ENCODE data around the gene MYOM3. TPM values are rescaled to one million over a fixed set of nuclear protein-coding genes. Genes with fewer than 3 reads are reported as not detected.

MYOM3 gene
- total and polyA plus RNA-seq, 2 donors, result 0.29 to 7.7 TPM

- Histone ChIP-seq H3K4me1 (ENCODE audit: insufficient read depth) (no peaks in the 10 kb centered on the region), H3K27ac (ENCODE audit: low read depth) (no peak overlapping the region), H3K4me3 (ENCODE audit: low read depth, low read length) (no peak overlapping the region), H3K36me3 (ENCODE audit: insufficient read depth) (no peaks in the 10 kb centered on the region)
- WGBS, result 77% methylated on average over 13 of the region's 13 CpGs
- DNase-seq (ENCODE audit: extremely low spot score), result no peak
Observed at GRCh38 chr1:24091971-24092482, 19.9 kb downstream of the MYOM3 start.

- Histone ChIP-seq H3K27ac (ENCODE audit: low read depth) (no peak overlapping the region), H3K4me1 (ENCODE audit: insufficient read depth) (no peaks in the 10 kb centered on the region), H3K36me3 (ENCODE audit: insufficient read depth) (no peaks in the 10 kb centered on the region), H3K4me3 (ENCODE audit: low read depth, low read length) (no peak overlapping the region)
- no peak for DNase-seq (ENCODE audit: extremely low spot score)
- 94% methylated on average over 11 of the region's 11 CpGs for WGBS
Observed at GRCh38 chr1:24090736-24091135, 21.2 kb downstream of the MYOM3 start.

DNA sequence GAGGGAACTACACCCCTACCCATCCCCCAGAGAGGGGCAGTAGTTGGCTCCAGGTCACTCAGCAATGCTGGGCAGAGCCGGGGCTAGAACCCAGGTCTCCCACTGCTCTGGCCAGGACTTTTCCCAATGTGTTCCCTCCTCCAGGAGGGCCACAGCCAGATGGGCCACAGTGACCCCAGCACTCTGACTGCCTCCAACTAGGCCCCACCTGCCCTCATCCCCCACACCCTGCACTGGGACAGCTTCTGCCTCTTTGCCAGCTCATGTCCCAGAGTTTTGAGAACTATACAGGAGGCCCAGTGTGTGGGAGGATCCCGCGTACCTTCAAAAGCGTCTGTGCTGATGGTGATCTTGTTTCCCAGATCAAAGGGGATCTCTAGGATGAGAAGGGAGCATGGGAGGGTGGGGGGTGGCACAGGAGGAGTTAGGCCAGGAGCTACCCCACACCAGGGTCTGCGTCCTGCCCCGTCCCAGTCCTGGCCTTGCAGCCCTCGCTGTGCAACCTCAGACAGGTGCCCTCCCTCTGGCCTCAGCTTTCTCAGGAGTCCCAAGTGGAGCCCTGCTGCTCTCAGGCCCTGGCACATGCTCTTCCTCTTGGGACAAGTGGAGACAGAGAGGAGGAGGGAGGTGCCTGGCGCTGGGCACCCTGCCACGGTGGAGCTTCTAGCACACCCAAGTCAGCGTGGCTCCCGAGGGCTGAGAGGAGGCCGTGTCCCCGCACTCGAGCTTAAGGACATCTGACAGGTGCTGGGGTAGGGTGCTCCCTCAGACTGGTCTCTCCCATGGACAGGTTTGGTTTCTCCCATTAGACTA lies 22.0 kb downstream of the MYOM3 start:
- Histone ChIP-seq H3K36me3 (ENCODE audit: insufficient read depth) (no peaks in the 10 kb centered on the region), H3K4me1 (ENCODE audit: insufficient read depth) (no peaks in the 10 kb centered on the region), H3K4me3 (ENCODE audit: low read depth, low read length) (no peak overlapping the region), H3K27ac (ENCODE audit: low read depth) (no peak overlapping the region)
- no peak for DNase-seq (ENCODE audit: extremely low spot score)
- 77% methylated on average over 14 of the region's 14 CpGs for WGBS

DNA sequence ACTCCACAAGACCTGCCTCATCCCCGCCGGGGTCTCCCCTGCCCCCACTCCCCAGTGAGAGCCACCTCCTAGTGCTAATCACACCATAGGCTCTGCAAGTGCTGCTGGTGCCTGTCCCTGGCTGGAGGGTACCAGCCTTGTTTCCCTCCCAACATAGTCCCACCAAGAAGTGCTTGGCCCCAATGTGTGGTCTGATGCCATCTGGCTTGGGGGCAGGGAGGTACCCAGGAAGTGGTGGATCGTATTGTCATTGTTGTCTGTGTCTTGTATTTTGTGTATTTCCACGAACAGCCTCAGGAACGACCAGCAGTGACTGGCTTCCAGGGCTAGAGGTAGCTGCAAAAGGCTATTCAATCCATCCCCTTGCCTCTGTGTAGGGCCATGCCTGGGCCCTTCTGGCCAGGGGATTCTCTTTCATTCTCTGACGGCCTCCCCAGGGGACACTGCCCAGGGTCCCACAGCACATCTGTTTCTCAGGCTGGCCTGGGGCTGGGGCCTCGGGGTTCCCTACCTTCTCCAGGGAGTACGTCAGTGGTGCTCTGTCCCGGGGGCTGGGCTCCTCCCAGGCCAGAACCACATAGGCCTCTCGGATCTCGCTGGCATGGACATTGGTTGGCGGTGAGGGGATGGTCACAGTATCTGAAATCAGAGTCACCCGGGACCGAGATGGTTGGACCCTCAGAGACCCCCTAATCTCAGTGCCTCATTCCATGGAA lies 22.8 kb downstream of the MYOM3 start:
- H3K4me1 ChIP-seq (ENCODE audit: insufficient read depth), result no peaks in the 10 kb centered on the region
- no peaks in the 10 kb centered on the region for H3K36me3 ChIP-seq (ENCODE audit: insufficient read depth)
- 76% methylated on average over 14 of the region's 14 CpGs for WGBS
- H3K27ac ChIP-seq (ENCODE audit: low read depth), result no peak overlapping the region
- no peak overlapping the region for H3K4me3 ChIP-seq (ENCODE audit: low read depth, low read length)
- DNase-seq (ENCODE audit: extremely low spot score), result no peak

DNA sequence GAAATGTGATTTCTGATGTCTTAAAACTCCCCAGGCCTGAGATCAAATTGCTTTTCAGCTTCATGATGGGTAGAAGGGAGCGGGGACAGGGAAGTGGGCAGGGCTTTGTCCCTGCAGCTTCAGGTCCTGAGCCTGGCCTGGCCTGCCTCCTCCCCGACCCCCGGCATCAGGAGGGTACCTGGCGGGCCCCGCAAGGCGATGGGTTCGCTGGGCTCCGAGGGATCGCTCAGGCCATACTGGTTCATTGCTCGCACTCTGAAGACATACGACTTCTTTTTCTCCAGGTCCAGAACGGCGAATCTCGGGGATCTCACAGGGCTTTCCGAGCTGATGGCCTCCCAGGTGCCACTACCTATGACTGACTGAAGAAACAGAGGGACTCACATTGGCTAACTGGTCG lies 25.5 kb downstream of the MYOM3 start:
- no peak for DNase-seq (ENCODE audit: extremely low spot score)
- 92% methylated on average over 16 of the region's 16 CpGs for WGBS
- Histone ChIP-seq H3K4me1 (ENCODE audit: insufficient read depth) (no peaks in the 10 kb centered on the region), H3K36me3 (ENCODE audit: insufficient read depth) (no peaks in the 10 kb centered on the region), H3K4me3 (ENCODE audit: low read depth, low read length) (no peak overlapping the region), H3K27ac (ENCODE audit: low read depth) (no peak overlapping the region)

DNA sequence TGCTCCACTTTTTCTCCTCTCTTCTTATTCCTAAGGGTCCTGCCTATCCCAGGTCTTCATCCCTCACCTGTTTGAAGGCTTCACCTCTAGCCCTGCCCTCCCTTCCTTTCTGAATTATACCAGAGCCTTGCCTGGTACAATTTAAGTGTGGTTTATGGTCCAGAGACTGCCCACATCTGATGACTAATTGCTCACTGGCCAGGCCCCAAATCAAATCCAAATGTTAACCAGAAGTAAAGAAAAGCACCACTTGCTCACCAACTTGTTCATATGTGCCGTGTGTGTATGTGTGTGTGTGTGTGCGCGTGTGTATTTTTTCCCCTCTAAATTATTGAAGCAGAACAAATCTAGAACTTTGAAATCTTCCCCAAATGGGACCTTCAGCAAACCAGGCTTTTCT lies 26.4 kb downstream of the MYOM3 start:
- no peaks in the 10 kb centered on the region for H3K4me1 ChIP-seq (ENCODE audit: insufficient read depth)
- no peak overlapping the region for H3K27ac ChIP-seq (ENCODE audit: low read depth)
- no peak for DNase-seq (ENCODE audit: extremely low spot score)
- no peak overlapping the region for H3K4me3 ChIP-seq (ENCODE audit: low read depth, low read length)
- H3K36me3 ChIP-seq (ENCODE audit: insufficient read depth), result no peaks in the 10 kb centered on the region
- WGBS, result 90% methylated on average over 3 of the region's 3 CpGs

GRCh38 chr1:24085007-24085406 lies 26.9 kb downstream of the MYOM3 start:
- no peak for DNase-seq (ENCODE audit: extremely low spot score)
- no peak overlapping the region for H3K4me3 ChIP-seq (ENCODE audit: low read depth, low read length)
- no peaks in the 10 kb centered on the region for H3K4me1 ChIP-seq (ENCODE audit: insufficient read depth)
- no peaks in the 10 kb centered on the region for H3K36me3 ChIP-seq (ENCODE audit: insufficient read depth)
- H3K27ac ChIP-seq (ENCODE audit: low read depth), result no peak overlapping the region

GRCh38 chr1:24084050-24084449 lies 27.9 kb downstream of the MYOM3 start:
- 80% methylated on average over 7 of the region's 7 CpGs for WGBS
- H3K27ac ChIP-seq (ENCODE audit: low read depth), result no peak overlapping the region
- no peak overlapping the region for H3K4me3 ChIP-seq (ENCODE audit: low read depth, low read length)
- no peaks in the 10 kb centered on the region for H3K4me1 ChIP-seq (ENCODE audit: insufficient read depth)
- DNase-seq (ENCODE audit: extremely low spot score), result no peak
- no peaks in the 10 kb centered on the region for H3K36me3 ChIP-seq (ENCODE audit: insufficient read depth)

DNA sequence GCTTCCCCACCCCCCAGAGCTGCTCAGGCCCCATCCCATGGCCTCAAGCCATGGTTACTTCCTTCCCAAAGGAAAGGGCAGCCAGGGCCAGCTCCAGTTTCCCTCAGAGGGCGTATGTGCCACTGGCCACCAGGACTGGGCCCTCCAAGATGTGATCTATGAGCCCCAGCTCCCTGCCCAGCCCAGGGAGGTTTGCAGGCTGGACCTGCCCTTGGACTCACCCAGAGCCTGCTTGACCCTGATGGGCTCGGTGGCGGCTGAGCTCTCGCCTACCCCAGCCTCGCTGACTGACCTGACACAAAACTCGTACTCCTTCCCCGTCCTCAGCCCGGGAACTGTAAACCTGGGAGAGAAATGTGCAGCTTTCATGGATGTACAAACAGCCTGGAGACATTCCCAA lies 29.6 kb downstream of the MYOM3 start:
- H3K4me1 ChIP-seq (ENCODE audit: insufficient read depth), result no peaks in the 10 kb centered on the region
- H3K4me3 ChIP-seq (ENCODE audit: low read depth, low read length), result no peak overlapping the region
- H3K27ac ChIP-seq (ENCODE audit: low read depth), result no peak overlapping the region
- no peak for DNase-seq (ENCODE audit: extremely low spot score)
- no peaks in the 10 kb centered on the region for H3K36me3 ChIP-seq (ENCODE audit: insufficient read depth)
- 93% methylated on average over 8 of the region's 8 CpGs for WGBS

GRCh38 chr1:24081190-24081589 lies 30.7 kb downstream of the MYOM3 start:
- no peak for DNase-seq (ENCODE audit: extremely low spot score)
- Histone ChIP-seq H3K4me1 (ENCODE audit: insufficient read depth) (no peaks in the 10 kb centered on the region), H3K27ac (ENCODE audit: low read depth) (no peak overlapping the region), H3K4me3 (ENCODE audit: low read depth, low read length) (no peak overlapping the region), H3K36me3 (ENCODE audit: insufficient read depth) (no peaks in the 10 kb centered on the region)
- 95% methylated on average over 6 of the region's 6 CpGs for WGBS

DNA sequence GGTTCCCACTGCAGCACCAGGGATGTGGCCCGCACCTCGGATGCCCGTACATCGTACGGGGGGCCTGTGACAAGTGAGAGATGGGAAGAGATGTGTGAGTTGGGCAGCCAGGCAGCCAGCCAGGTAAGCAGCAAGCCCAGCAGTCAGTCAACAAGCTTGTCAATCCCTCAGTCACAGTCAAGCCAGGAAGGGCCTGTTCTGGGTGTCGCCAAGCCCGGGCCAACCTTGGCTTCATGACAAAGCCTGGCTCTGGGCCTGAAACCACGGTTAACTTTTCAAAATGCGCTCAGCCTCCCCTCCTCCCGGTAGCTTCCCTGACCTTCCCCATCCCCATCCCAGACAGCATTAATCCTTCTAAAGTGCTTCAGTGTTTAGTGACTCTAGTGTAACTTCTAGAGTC lies 31.8 kb downstream of the MYOM3 start:
- Histone ChIP-seq H3K4me3 (ENCODE audit: low read depth, low read length) (no peak overlapping the region), H3K27ac (ENCODE audit: low read depth) (no peak overlapping the region), H3K36me3 (ENCODE audit: insufficient read depth) (no peaks in the 10 kb centered on the region), H3K4me1 (ENCODE audit: insufficient read depth) (no peaks in the 10 kb centered on the region)
- DNase-seq (ENCODE audit: extremely low spot score), result no peak
- 64% methylated on average over 10 of the region's 10 CpGs for WGBS

DNA sequence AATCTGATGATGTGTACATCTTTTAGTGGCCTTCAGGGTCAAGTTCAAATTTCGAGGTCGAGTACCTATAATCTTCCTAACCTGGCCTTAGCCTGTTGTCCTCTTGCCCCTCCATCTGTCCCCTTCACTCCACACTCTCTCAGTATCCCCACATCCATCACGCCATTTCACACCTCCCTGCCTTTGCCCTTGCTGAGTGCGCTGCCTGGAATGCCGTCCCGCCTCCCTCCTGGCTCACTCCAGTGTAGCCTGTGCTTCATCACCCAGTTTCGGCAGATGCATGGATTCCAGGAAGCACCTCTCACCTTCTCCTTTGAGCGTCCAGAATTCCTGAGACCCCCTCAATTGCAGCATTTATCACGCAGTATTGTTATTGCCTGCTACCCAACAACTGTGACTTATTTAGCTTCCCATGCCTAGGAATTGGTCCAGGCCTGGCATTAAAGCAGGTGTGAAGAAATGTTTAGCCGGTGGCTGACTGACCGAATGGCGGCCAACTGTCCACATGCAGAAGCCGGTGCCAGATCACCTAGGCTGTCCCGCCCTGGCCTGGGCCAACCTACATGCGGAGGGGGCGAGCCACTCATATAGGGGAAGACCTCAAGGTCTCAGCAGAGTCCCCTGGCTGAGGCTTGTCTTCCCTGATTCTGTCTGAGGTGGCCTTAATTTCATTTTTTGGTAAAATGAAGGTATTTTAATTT lies 34.5 kb downstream of the MYOM3 start:
- H3K36me3 ChIP-seq (ENCODE audit: insufficient read depth), result no peaks in the 10 kb centered on the region
- no peaks in the 10 kb centered on the region for H3K4me1 ChIP-seq (ENCODE audit: insufficient read depth)
- H3K4me3 ChIP-seq (ENCODE audit: low read depth, low read length), result no peak overlapping the region
- DNase-seq (ENCODE audit: extremely low spot score), result no peak
- H3K27ac ChIP-seq (ENCODE audit: low read depth), result no peak overlapping the region
- WGBS, result 83% methylated on average over 16 of the region's 16 CpGs

GRCh38 chr1:24075946-24076345 lies 36.0 kb downstream of the MYOM3 start:
- WGBS, result 87% methylated on average over 8 of the region's 8 CpGs
- Histone ChIP-seq H3K36me3 (ENCODE audit: insufficient read depth) (no peaks in the 10 kb centered on the region), H3K27ac (ENCODE audit: low read depth) (no peak overlapping the region), H3K4me3 (ENCODE audit: low read depth, low read length) (no peak overlapping the region), H3K4me1 (ENCODE audit: insufficient read depth) (no peaks in the 10 kb centered on the region)
- DNase-seq (ENCODE audit: extremely low spot score), result no peak

DNA sequence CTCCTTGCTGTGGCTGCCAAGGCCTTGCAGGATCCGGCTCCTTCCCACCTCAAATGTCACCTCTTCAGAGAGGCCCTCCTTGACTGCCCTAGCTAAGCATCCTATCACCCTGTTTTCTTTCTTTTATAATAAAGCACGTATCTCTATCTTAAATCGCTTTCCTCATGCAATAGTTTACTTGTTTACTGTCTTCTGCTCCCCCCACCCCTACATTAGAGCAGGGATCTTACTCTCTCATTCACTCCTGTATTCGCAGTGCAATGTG lies 36.4 kb downstream of the MYOM3 start:
- no peak for DNase-seq (ENCODE audit: extremely low spot score)
- no peak overlapping the region for H3K27ac ChIP-seq (ENCODE audit: low read depth)
- 85% methylated on average over 4 of the region's 4 CpGs for WGBS
- H3K4me3 ChIP-seq (ENCODE audit: low read depth, low read length), result no peak overlapping the region
- H3K36me3 ChIP-seq (ENCODE audit: insufficient read depth), result no peaks in the 10 kb centered on the region
- no peaks in the 10 kb centered on the region for H3K4me1 ChIP-seq (ENCODE audit: insufficient read depth)

All from urinary bladder (tissue), 4 donors.